GM23338 (cell line): Measurements from ENCODE around the gene STX8. TPM values are rescaled to one million over a fixed set of nuclear protein-coding genes. Genes with fewer than 3 reads are reported as not detected.

ENCODE experiments used
- ATAC-seq: fragments of 200-7000 bp; cut with Tn5 transposase; 3 replicates; pipeline ENCODE4 v1.9.1; 2020
- DNase-seq: peaks from one replicate; pipeline ENCODE4 v3.0.0-alpha.2; 2015; ENCODE audit warnings: low spot score
- H2AFZ ChIP-seq: fragments of 200-600 bp; sonication (generic); 2 replicates; pipeline ENCODE4 v1.8.0; 2016; ENCODE audit warnings: antibody characterized with exemption, mild to moderate bottlenecking, moderate library complexity
- H3F3A ChIP-seq: fragments of 200-600 bp; sonication (generic); replicated peaks from 2 replicates; pipeline ENCODE4 v1.8.0; 2017; ENCODE audit warnings: antibody characterized with exemption, mixed run types, low read depth
- H3K27ac ChIP-seq: fragments of 200-600 bp; sonication (generic); 2 replicates; pipeline ENCODE4 v1.6.1; 2016; ENCODE audit warnings: low read depth
- H3K27me3 ChIP-seq: fragments of 200-600 bp; sonication (generic); 2 replicates; pipeline ENCODE4 v1.8.0; 2016; ENCODE audit warnings: mild to moderate bottlenecking, mixed run types, moderate library complexity; ENCODE audit not compliant: insufficient read depth
- H3K36me3 ChIP-seq: fragments of 200-600 bp; sonication (generic); 2 replicates; pipeline ENCODE4 v1.8.0; 2016; ENCODE audit warnings: mild to moderate bottlenecking; ENCODE audit not compliant: insufficient read depth
- H3K4me1 ChIP-seq: fragments of 200-600 bp; sonication (generic); 2 replicates; pipeline ENCODE4 v1.8.0; 2016; ENCODE audit warnings: mild to moderate bottlenecking, moderate library complexity; ENCODE audit not compliant: insufficient read depth
- H3K4me2 ChIP-seq: fragments of 200-600 bp; sonication (generic); 2 replicates; pipeline ENCODE4 v1.7.1; 2017; ENCODE audit warnings: mixed run types
- H3K4me3 ChIP-seq: fragments of 200-600 bp; sonication (generic); 2 replicates; pipeline ENCODE4 v1.6.1; 2016; ENCODE audit warnings: mixed run types
- H3K79me2 ChIP-seq: fragments of 200-600 bp; sonication (generic); replicated peaks from 2 replicates; pipeline ENCODE4 v1.8.0; 2017; ENCODE audit warnings: mild to moderate bottlenecking; ENCODE audit not compliant: insufficient read depth
- H3K9me2 ChIP-seq: fragments of 200-600 bp; sonication (generic); 2 replicates; pipeline ENCODE4 v1.8.0; 2017; ENCODE audit not compliant: insufficient read depth
- H4K20me1 ChIP-seq: fragments of 200-600 bp; sonication (generic); replicated peaks from 2 replicates; pipeline ENCODE4 v1.8.0; 2017; ENCODE audit warnings: mild to moderate bottlenecking; ENCODE audit not compliant: insufficient read depth
- H3K27ac Mint-ChIP-seq: 2 replicates; pipeline ENCODE4 v1.8.0; 2020; ENCODE audit warnings: inconsistent platforms, mild to moderate bottlenecking, moderate library complexity, mixed read lengths
- H3K27me3 Mint-ChIP-seq: 3 replicates; pipeline ENCODE4 v1.8.0; 2022; ENCODE audit warnings: low read depth, mild to moderate bottlenecking, moderate library complexity, mixed read lengths, inconsistent platforms; ENCODE audit not compliant: insufficient read depth, poor library complexity
- H3K36me3 Mint-ChIP-seq: 3 replicates; pipeline ENCODE4 v1.8.0; 2021; ENCODE audit warnings: low read depth, mild to moderate bottlenecking, inconsistent platforms, moderate library complexity, mixed read lengths
- H3K4me1 Mint-ChIP-seq: 3 replicates; pipeline ENCODE4 v1.8.0; 2020; ENCODE audit warnings: mild to moderate bottlenecking, inconsistent platforms, mixed read lengths
- H3K4me3 Mint-ChIP-seq: 3 replicates; pipeline ENCODE4 v1.8.0; 2021; ENCODE audit warnings: moderate library complexity, mild to moderate bottlenecking, inconsistent platforms, mixed read lengths
- H3K9me3 Mint-ChIP-seq: 3 replicates; pipeline ENCODE4 v1.8.0; 2020; ENCODE audit warnings: moderate library complexity, mild to moderate bottlenecking, inconsistent platforms, mixed read lengths
- CREB1 ChIP-seq: fragments of 250-450 bp; sonication (Bioruptor Pico); IDR thresholded peaks from 2 replicates; pipeline ENCODE4 v1.5.0; 2020; ENCODE audit warnings: low read depth, mild to moderate bottlenecking, moderate library complexity
- CTCF ChIP-seq, 2 experiments: fragments of 200-600 bp in 1 of 2; sonication (generic) in 1 of 2; conservative IDR thresholded peaks; 2 replicates each; pipeline versions ENCODE4 v1.5.1 to v1.6.1; 2016 to 2017; ENCODE audit warnings: antibody characterized with exemption in 2 of 2, low read depth in 2 of 2, mild to moderate bottlenecking in 2 of 2, moderate library complexity in 1 of 2
- ETS1 ChIP-seq: IDR thresholded peaks from 2 replicates; pipeline ENCODE4 v1.6.1; 2016; ENCODE audit warnings: antibody characterized with exemption
- EZH2 ChIP-seq: fragments of 200-600 bp; sonication (generic); IDR thresholded peaks from one replicate; pipeline ENCODE4 v1.8.0; 2017; ENCODE audit warnings: antibody characterized with exemption, mild to moderate bottlenecking, low read depth; ENCODE audit not compliant: unreplicated experiment
- JUNB ChIP-seq: IDR thresholded peaks from one replicate; pipeline ENCODE4 v1.6.1; 2016; ENCODE audit warnings: antibody characterized with exemption; ENCODE audit not compliant: unreplicated experiment
- NANOG ChIP-seq: IDR thresholded peaks from 2 replicates; pipeline ENCODE4 v1.6.1; 2016; ENCODE audit warnings: antibody characterized with exemption, borderline replicate concordance
- POLR2AphosphoS5 ChIP-seq: IDR thresholded peaks from 2 replicates; pipeline ENCODE4 v1.6.1; 2016; ENCODE audit warnings: antibody characterized with exemption, low read depth
- STAT1 ChIP-seq: IDR thresholded peaks from one replicate; pipeline ENCODE4 v1.6.1; 2016; ENCODE audit warnings: antibody characterized with exemption; ENCODE audit not compliant: unreplicated experiment
- ZNF114 ChIP-seq: fragments of 250-450 bp; sonication (Bioruptor Pico); IDR thresholded peaks from 2 replicates; pipeline ENCODE4 v1.5.0; 2020; ENCODE audit warnings: mild to moderate bottlenecking, moderate library complexity
- ZNF331 ChIP-seq: fragments of 250-450 bp; sonication (Bioruptor Pico); IDR thresholded peaks from 2 replicates; pipeline ENCODE4 v1.5.0; 2020; ENCODE audit warnings: low read depth, mild to moderate bottlenecking, moderate library complexity
- polyA plus RNA-seq: library from polyadenylated mRNA; unstranded; fragments of >200 nt; fragmentation: Nextera tagmentation; extraction: Ambion mirVana; gene quantifications from 2 replicates; pipeline ENCODE4 v1.2.1, GENCODE V29; 2016
- total RNA-seq: library from RNA; depleted of rRNA; stranded (reverse); fragments of >200 nt; shearing (Covaris generic); gene quantifications from 2 replicates; pipeline ENCODE4 v1.2.3, GENCODE V29; 2014
- TF ChIP-seq, protein P1 (sequence below): fragments of 250-450 bp; sonication (Bioruptor Pico); IDR thresholded peaks from 2 replicates; pipeline ENCODE4 v1.5.0; 2020; ENCODE audit warnings: mild to moderate bottlenecking, moderate library complexity

The STX8 gene
- total and polyA plus RNA-seq, 2 experiments from 2014 or later, result 59.4 to 82.3 TPM

- no peaks in the 10 kb centered on the region for H3K36me3 Mint-ChIP-seq
- Histone ChIP-seq H3K36me3 (no peaks in the 10 kb centered on the region; the same call in 1 of the 2 replicates), H3K79me2 (no peaks in the 10 kb centered on the region), H3K27ac (no peak overlapping the region), H3F3A (no peaks in the 10 kb centered on the region), H3K4me1 (peaks cover 7% of the 10 kb centered on the region; the same call in 1 of the 2 replicates), H3K4me3 (no peak overlapping the region), H2AFZ (no peak overlapping the region), H3K27me3 (no peaks in the 10 kb centered on the region), H4K20me1 (no peaks in the 10 kb centered on the region), H3K4me2 (no peak overlapping the region), H3K9me2 (no peaks in the 10 kb centered on the region)
- peaks cover 3% of the 10 kb centered on the region; the same call in 1 of the 3 replicates for H3K9me3 Mint-ChIP-seq
- TF ChIP-seq POLR2AphosphoS5, result no peak
- no peak for TF ChIP-seq CREB1
- H3K27ac Mint-ChIP-seq, result no peak overlapping the region
- no peaks in the 10 kb centered on the region for H3K27me3 Mint-ChIP-seq
- DNase-seq (no peak), ATAC-seq (no peak)
- peaks cover 28% of the 10 kb centered on the region for H3K4me1 Mint-ChIP-seq
- no peak overlapping the region for H3K4me3 Mint-ChIP-seq
Observed at GRCh38 chr17:9410737-9411136, 164.9 kb downstream of the STX8 start.

DNA sequence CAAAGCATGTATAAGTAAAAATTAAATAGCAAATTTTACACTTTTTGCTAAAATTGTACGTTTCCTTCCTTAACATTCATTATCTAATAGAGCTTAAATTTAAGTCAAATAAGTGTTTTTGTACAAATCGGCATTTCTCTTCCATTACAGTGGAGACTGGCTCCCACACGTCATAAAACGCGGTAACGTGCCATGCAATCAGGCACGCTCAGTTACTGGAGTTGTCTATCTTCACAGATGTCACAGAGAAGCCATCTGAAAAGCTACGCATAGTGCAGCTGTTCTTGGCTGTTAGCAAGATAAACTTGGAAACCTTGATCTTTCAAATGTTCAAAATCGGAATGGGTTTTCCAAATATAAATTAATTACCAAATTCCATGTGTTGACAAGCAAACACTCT lies 165.3 kb downstream of the STX8 start:
- H3K27ac ChIP-seq, result no peak overlapping the region
- Mint-ChIP-seq H3K9me3 (peaks cover 3% of the 10 kb centered on the region; the same call in 1 of the 3 replicates), H3K27me3 (no peaks in the 10 kb centered on the region), H3K4me1 (peaks cover 28% of the 10 kb centered on the region), H3K27ac (no peak overlapping the region), H3K4me3 (no peak overlapping the region), H3K36me3 (no peaks in the 10 kb centered on the region)
- no peaks in the 10 kb centered on the region for H3F3A ChIP-seq
- no peaks in the 10 kb centered on the region for H4K20me1 ChIP-seq
- peaks cover 7% of the 10 kb centered on the region; the same call in 1 of the 2 replicates for H3K4me1 ChIP-seq
- no peaks in the 10 kb centered on the region; the same call in 1 of the 2 replicates for H3K36me3 ChIP-seq
- H3K79me2 ChIP-seq, result no peaks in the 10 kb centered on the region
- H3K27me3 ChIP-seq, result no peaks in the 10 kb centered on the region
- no peak overlapping the region for H3K4me2 ChIP-seq
- DNase-seq, result no peak
- no peak for ATAC-seq
- no peak overlapping the region for H2AFZ ChIP-seq
- no peaks in the 10 kb centered on the region for H3K9me2 ChIP-seq
- H3K4me3 ChIP-seq, result no peak overlapping the region
- TF ChIP-seq, protein P1, sequence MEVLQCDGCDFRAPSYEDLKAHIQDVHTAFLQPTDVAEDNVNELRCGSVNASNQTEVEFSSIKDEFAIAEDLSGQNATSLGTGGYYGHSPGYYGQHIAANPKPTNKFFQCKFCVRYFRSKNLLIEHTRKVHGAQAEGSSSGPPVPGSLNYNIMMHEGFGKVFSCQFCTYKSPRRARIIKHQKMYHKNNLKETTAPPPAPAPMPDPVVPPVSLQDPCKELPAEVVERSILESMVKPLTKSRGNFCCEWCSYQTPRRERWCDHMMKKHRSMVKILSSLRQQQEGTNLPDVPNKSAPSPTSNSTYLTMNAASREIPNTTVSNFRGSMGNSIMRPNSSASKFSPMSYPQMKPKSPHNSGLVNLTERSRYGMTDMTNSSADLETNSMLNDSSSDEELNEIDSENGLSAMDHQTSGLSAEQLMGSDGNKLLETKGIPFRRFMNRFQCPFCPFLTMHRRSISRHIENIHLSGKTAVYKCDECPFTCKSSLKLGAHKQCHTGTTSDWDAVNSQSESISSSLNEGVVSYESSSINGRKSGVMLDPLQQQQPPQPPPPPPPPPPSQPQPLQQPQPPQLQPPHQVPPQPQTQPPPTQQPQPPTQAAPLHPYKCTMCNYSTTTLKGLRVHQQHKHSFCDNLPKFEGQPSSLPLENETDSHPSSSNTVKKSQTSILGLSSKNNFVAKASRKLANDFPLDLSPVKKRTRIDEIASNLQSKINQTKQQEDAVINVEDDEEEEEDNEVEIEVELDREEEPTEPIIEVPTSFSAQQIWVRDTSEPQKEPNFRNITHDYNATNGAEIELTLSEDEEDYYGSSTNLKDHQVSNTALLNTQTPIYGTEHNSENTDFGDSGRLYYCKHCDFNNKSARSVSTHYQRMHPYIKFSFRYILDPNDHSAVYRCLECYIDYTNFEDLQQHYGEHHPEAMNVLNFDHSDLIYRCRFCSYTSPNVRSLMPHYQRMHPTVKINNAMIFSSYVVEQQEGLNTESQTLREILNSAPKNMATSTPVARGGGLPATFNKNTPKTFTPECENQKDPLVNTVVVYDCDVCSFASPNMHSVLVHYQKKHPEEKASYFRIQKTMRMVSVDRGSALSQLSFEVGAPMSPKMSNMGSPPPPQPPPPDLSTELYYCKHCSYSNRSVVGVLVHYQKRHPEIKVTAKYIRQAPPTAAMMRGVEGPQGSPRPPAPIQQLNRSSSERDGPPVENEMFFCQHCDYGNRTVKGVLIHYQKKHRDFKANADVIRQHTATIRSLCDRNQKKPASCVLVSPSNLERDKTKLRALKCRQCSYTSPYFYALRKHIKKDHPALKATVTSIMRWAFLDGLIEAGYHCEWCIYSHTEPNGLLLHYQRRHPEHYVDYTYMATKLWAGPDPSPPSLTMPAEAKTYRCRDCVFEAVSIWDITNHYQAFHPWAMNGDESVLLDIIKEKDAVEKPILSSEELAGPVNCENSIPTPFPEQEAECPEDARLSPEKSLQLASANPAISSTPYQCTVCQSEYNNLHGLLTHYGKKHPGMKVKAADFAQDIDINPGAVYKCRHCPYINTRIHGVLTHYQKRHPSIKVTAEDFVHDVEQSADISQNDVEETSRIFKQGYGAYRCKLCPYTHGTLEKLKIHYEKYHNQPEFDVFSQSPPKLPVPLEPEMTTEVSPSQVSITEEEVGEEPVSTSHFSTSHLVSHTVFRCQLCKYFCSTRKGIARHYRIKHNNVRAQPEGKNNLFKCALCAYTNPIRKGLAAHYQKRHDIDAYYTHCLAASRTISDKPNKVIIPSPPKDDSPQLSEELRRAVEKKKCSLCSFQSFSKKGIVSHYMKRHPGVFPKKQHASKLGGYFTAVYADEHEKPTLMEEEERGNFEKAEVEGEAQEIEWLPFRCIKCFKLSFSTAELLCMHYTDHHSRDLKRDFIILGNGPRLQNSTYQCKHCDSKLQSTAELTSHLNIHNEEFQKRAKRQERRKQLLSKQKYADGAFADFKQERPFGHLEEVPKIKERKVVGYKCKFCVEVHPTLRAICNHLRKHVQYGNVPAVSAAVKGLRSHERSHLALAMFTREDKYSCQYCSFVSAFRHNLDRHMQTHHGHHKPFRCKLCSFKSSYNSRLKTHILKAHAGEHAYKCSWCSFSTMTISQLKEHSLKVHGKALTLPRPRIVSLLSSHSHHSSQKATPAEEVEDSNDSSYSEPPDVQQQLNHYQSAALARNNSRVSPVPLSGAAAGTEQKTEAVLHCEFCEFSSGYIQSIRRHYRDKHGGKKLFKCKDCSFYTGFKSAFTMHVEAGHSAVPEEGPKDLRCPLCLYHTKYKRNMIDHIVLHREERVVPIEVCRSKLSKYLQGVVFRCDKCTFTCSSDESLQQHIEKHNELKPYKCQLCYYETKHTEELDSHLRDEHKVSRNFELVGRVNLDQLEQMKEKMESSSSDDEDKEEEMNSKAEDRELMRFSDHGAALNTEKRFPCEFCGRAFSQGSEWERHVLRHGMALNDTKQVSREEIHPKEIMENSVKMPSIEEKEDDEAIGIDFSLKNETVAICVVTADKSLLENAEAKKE (CRISPR knock-in tag), result no peak
- TF ChIP-seq JUNB (no peak), POLR2AphosphoS5 (no peak), ZNF114 (CRISPR knock-in tag) (no peak), CTCF (conservative IDR thresholded peaks at IDR 0.05; ENCODE audit: low read depth in 2 of 2) (no peak), STAT1 (no peak), EZH2 (no peak), ETS1 (no peak), NANOG (no peak), ZNF331 (CRISPR knock-in tag) (no peak)
